Mammary epithelial cell (primary cell): Measurements from ENCODE around the gene GNAL.

Experiments used
- EZH2 ChIP-seq: IDR thresholded peaks from 2 replicates; pipeline ENCODE4 v1.6.1; 2012; ENCODE audit warnings: low read length, inconsistent platforms, borderline replicate concordance
- TF ChIP-seq, protein P1 (sequence below), 2 donors: IDR thresholded peaks in 1 of 2; conservative IDR thresholded peaks in 1 of 2; 2 replicates each; pipeline ENCODE4 v1.5.1; 2011 to 2012; ENCODE audit warnings: inconsistent platforms in 2 of 2, low read length in 2 of 2, mild to moderate bottlenecking in 2 of 2, control low read depth in 1 of 2, low read depth in 1 of 2; ENCODE audit not compliant: insufficient read depth in 1 of 2; ENCODE audit errors: extremely low read depth in 1 of 2

DNA sequence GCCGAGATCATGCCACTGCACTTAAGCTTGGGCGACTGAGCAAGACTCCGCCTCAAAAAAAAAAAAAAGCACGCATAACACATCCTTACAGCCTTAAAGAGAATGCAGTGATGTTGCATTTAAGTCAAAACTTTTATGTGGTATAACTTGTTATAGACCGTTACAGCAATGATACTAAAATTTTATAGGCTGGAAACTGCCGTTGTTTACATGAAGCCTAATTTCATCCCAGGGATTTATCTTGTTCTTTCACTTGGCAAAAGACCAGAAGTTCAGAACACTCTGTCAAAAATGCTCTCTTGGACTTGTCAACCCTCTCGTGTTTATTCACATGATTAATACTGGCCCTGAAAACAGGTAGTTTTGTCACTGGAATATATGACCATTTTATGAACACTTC is 7.4 kb downstream of the GNAL start:
- TF ChIP-seq, protein P1, sequence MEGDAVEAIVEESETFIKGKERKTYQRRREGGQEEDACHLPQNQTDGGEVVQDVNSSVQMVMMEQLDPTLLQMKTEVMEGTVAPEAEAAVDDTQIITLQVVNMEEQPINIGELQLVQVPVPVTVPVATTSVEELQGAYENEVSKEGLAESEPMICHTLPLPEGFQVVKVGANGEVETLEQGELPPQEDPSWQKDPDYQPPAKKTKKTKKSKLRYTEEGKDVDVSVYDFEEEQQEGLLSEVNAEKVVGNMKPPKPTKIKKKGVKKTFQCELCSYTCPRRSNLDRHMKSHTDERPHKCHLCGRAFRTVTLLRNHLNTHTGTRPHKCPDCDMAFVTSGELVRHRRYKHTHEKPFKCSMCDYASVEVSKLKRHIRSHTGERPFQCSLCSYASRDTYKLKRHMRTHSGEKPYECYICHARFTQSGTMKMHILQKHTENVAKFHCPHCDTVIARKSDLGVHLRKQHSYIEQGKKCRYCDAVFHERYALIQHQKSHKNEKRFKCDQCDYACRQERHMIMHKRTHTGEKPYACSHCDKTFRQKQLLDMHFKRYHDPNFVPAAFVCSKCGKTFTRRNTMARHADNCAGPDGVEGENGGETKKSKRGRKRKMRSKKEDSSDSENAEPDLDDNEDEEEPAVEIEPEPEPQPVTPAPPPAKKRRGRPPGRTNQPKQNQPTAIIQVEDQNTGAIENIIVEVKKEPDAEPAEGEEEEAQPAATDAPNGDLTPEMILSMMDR (conservative IDR thresholded peaks at IDR 0.05 in 1 of 2, IDR thresholded peaks at IDR 0.05 in 1 of 2; ENCODE audit: extremely low read depth in 1 of 2, insufficient read depth in 1 of 2, low read depth in 1 of 2, low read length in 2 of 2), result no peak
- no peak for TF ChIP-seq EZH2
